Activated T-cell treated with anti-CD3 and anti-CD28 coated beads, Interleukin-2, amount 50 U/mL, for 72 hours (primary cell): ENCODE measurements around the gene BLCAP. TPM values are rescaled to one million over a fixed set of nuclear protein-coding genes. Genes with fewer than 3 reads are reported as not detected.
A peak's percentile ranks its signal among the peaks of the same experiment; 100 is the strongest.

ENCODE experiments used
- ATAC-seq, 2 donors: fragments of 150-1000 bp; cut with Tn5 transposase; replicated peaks in 1 of 2; 2 replicates each; pipeline ENCODE4 v1.10.0; 2021; ENCODE audit warnings: moderate library complexity in 2 of 2, mild to moderate bottlenecking in 1 of 2
- DNase-seq, 2 donors: peaks; one replicate each; pipeline ENCODE4 v3.0.0; 2021 to 2022; ENCODE audit warnings: mixed read lengths in 1 of 2
- H3K27ac Mint-ChIP-seq: one replicate; pipeline ENCODE4 v1.8.0; 2022; ENCODE audit warnings: mild to moderate bottlenecking, moderate library complexity, mixed read lengths
- H3K27me3 Mint-ChIP-seq: one replicate; pipeline ENCODE4 v1.8.0; 2022; ENCODE audit warnings: low read depth, mixed read lengths
- H3K36me3 Mint-ChIP-seq, 2 donors: one replicate each; pipeline ENCODE4 v1.8.0; 2022; ENCODE audit warnings: mixed read lengths in 2 of 2, mild to moderate bottlenecking in 1 of 2; ENCODE audit not compliant: insufficient read depth in 2 of 2
- H3K4me1 Mint-ChIP-seq: one replicate; pipeline ENCODE4 v1.8.0; 2022; ENCODE audit warnings: low read depth, mixed read lengths
- H3K4me3 Mint-ChIP-seq, 2 donors: one replicate each; pipeline ENCODE4 v1.8.0; 2022; ENCODE audit warnings: mild to moderate bottlenecking in 2 of 2, mixed read lengths in 2 of 2, moderate library complexity in 2 of 2
- H3K9me3 Mint-ChIP-seq, 2 donors: one replicate each; pipeline ENCODE4 v1.8.0; 2022; ENCODE audit warnings: mixed read lengths in 2 of 2
- total RNA-seq, 2 donors: library from RNA; stranded (reverse); gene quantifications; one replicate each; pipeline ENCODE4 v1.2.3, GENCODE V29; 2022

BLCAP gene
- total RNA-seq, 2 donors from 2014 or later = 35.5 to 39.2 TPM

- Mint-ChIP-seq H3K27me3 (no peaks in the 10 kb centered on the region), H3K9me3 (no peaks in the 10 kb centered on the region), H3K36me3 (peaks cover 0 to 2% of the 10 kb centered on the region in 2 donors), H3K4me1 (peaks cover 19% of the 10 kb centered on the region), H3K4me3 (no peak overlapping the region), H3K27ac (no peak overlapping the region)
- no peak for ATAC-seq
- DNase-seq = no peak
Observed at GRCh38 chr20:37533154-37533715, 5.6 kb upstream of the BLCAP start.

GRCh38 chr20:37531856-37532255, 4.2 kb upstream of the BLCAP start:
- DNase-seq (no peak), ATAC-seq (no peak)
- H3K27ac Mint-ChIP-seq = no peak overlapping the region
- no peaks in the 10 kb centered on the region for H3K9me3 Mint-ChIP-seq
- no peak overlapping the region for H3K4me3 Mint-ChIP-seq
- peaks cover 1 to 2% of the 10 kb centered on the region in 2 donors for H3K36me3 Mint-ChIP-seq
- no peaks in the 10 kb centered on the region for H3K27me3 Mint-ChIP-seq
- H3K4me1 Mint-ChIP-seq = peaks cover 22% of the 10 kb centered on the region

- Mint-ChIP-seq H3K27me3 (no peaks in the 10 kb centered on the region), H3K9me3 (no peaks in the 10 kb centered on the region), H3K36me3 (peaks cover 1 to 2% of the 10 kb centered on the region in 2 donors), H3K4me3 (no peak overlapping the region), H3K27ac (no peak overlapping the region), H3K4me1 (peaks cover 33% of the 10 kb centered on the region)
- DNase-seq (no peak), ATAC-seq (no peak)
Observed at GRCh38 chr20:37530696-37531095, 3.0 kb upstream of the BLCAP start.

- no peak for ATAC-seq
- H3K4me1 Mint-ChIP-seq = peaks cover 39% of the 10 kb centered on the region
- no peaks in the 10 kb centered on the region for H3K27me3 Mint-ChIP-seq
- H3K36me3 Mint-ChIP-seq = peaks cover 1 to 2% of the 10 kb centered on the region in 2 donors
- DNase-seq = no peak
- no peak overlapping the region for H3K27ac Mint-ChIP-seq
- H3K9me3 Mint-ChIP-seq = no peaks in the 10 kb centered on the region
- H3K4me3 Mint-ChIP-seq = no peak overlapping the region
Observed at GRCh38 chr20:37529968-37530600, 2.4 kb upstream of the BLCAP start.

DNA sequence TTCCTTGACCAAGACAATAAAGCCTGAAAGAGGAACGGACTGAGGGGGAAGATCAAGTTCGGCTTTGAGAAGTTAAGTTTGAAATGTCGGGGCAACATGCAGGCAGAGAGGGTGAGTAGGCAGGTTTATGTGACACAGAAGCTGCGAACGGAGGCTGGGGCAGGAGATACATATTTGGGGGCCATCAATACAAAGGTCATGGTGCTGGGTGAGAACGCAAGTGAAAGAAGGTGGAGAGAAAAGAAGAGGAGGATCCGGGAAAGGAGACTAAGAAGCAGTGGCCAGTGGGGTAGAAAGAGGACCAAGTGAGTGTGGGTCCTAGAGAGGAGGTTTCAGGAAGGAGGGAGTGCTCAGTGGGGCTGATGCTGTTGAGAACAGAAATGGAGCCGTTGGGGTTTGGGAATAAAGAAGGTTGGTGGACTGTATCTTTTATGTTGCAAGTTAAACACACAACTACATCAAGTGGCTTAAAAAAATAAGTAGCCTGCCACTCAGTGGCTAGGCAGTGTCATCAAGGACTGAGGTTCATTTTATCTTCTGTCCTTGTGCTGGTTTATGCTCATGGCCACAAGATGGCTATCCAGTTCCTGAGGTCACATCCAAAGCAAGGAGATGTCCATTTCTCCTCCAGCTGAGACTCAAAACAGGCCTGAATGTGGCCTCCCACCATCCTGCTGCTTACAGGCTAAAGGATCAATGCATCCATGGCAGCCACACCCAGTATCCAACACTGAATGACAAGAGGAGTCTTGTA, 1.7 kb upstream of the BLCAP start:
- peak overlapping the region; percentile 4 to 90 for H3K4me3 Mint-ChIP-seq
- no peak overlapping the region for H3K27ac Mint-ChIP-seq
- ATAC-seq = no peak
- no peaks in the 10 kb centered on the region for H3K9me3 Mint-ChIP-seq
- no peaks in the 10 kb centered on the region for H3K27me3 Mint-ChIP-seq
- peaks cover 40% of the 10 kb centered on the region for H3K4me1 Mint-ChIP-seq
- no peak for DNase-seq
- H3K36me3 Mint-ChIP-seq = peaks cover 1 to 2% of the 10 kb centered on the region in 2 donors

DNA sequence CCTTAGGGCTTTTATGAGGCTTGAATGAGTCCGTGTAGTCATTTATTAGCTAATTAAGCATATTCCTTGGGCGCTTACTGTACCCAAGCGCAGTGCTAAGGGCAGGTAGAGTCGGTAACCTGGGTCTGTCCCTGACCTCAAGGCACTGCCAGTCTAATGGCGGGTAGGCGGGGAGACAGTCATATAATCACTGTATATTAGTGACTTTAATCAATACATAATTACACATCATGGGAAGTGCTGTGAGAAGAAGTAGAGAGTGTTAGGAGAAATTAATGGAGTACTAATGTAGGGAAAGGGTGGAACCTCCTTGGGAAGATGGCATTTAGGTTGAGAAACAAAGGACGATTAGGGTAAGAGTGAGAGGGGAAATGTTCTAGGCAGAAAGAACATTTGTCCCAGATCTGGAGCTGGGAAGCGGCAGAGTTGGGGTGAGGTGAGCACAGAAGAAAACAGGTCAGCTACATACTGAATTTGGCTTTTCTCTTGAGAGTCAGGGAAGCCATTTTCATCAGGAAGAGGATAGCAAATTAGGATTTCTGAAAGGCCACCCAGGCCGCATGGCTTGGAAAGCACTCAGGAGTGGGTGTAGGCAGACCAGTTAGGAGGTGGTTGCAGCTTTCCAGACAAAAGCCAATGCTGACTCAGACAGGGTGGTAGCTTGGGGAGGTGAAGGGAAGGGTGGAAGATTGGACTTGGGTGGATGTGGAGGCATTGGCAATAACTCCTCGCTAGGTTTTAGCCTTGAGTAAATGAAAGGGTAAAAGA, 954 bp upstream of the BLCAP start:
- Mint-ChIP-seq H3K27ac (peak overlapping the region; percentile 100), H3K36me3 (peaks cover 1 to 2% of the 10 kb centered on the region in 2 donors), H3K9me3 (no peaks in the 10 kb centered on the region), H3K27me3 (no peaks in the 10 kb centered on the region), H3K4me1 (peaks cover 44% of the 10 kb centered on the region), H3K4me3 (peak overlapping the region; percentile 88 to 90)
- no peak for ATAC-seq
- DNase-seq = no peak

DNA sequence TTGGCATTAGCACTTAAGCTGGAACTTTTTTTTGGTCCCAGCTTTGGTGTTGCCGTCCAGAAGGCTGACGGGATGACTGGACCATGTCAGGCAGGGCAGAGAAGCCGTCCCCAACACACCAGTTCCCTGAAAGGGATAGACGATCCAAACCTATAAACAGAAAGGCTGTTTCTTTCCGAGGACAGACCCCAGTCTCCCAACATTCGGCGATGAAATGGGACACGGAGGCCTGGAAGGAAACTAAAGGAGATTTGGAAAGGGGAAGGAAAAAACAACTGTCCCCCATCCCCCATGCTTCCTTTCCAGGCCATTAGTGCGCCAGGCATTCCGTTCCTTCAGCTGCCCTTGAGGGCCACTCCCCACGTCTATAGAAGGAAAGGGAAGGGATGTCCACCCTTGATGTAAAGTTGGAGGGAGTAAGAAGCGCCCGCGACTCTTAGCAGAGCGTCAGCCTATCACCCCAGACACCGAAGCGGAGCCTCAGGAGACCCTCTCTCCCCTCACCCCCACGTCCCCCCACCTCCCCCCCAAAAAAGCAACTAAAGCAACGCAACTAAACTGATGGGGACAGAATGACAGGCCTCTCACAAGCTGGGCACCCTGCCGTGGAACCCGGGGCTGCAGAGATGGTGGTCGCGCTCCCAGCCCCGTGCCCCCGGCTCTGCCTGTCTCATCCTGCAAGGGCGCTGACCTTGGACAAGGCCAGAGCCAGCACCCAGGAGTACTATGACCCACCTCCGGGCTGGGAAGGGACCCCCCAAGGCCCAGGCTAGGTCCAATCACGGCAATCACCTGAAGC, 638 bp downstream of the BLCAP start:
- peak overlapping the region; percentile 88 to 90 for H3K4me3 Mint-ChIP-seq
- ATAC-seq (no peak), DNase-seq (no peak)
- no peaks in the 10 kb centered on the region for H3K9me3 Mint-ChIP-seq
- H3K27ac Mint-ChIP-seq = peak overlapping the region; percentile 100
- peaks cover 49% of the 10 kb centered on the region for H3K4me1 Mint-ChIP-seq
- H3K27me3 Mint-ChIP-seq = no peaks in the 10 kb centered on the region
- peaks cover 1 to 2% of the 10 kb centered on the region in 2 donors for H3K36me3 Mint-ChIP-seq

DNA sequence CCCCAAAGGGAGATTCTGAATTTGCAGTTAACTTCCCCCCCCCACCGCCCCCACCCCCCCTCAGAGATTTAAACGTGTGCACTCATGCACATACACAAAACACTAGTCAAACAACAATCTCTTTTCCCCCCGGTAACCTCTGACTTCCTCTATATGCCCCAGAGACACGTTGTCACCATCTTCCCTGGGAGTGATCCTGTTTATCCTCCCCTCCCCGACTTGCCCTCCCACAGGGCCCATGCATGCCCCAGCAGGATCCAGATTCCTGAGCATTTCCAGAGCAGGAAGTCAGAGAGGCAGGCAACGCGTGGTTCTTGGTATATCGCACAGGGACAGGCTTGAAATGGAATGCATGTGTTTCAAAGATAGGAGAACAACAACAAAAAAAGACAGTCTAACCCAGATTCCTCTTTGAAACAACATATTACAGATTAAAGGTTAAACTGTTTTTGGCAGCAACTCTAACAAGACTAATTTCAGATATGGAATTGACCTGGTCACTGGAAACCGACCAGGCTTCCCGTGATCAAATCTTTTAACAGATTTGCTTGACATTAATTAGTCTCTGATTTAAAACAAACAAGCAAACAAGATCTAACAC, 1.3 kb downstream of the BLCAP start:
- H3K9me3 Mint-ChIP-seq = no peaks in the 10 kb centered on the region
- peak overlapping the region; percentile 88 to 90 for H3K4me3 Mint-ChIP-seq
- no peaks in the 10 kb centered on the region for H3K27me3 Mint-ChIP-seq
- H3K27ac Mint-ChIP-seq = peak overlapping the region; percentile 85
- peaks cover 55% of the 10 kb centered on the region for H3K4me1 Mint-ChIP-seq
- DNase-seq (no peak), ATAC-seq (no peak)
- peaks cover 1 to 4% of the 10 kb centered on the region in 2 donors for H3K36me3 Mint-ChIP-seq

DNA sequence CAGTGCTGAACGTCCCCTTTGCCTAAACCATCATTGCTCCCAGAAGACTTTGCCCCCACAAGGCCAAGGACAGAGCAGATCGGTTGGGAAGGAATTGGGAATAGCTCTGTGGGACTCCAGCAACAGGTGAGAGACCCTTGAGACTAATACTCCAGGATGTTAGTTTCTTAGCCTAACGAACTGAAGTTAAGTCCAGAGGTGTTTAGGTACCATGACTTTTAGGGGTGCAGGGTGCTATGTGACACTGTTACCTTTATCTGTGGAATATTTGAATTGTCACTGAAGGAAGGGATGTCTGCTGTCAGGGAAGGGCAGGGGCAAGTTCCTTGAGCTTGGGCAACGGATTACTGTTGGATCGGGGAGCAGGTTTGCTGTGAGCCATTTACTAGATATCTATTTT, 1.9 kb downstream of the BLCAP start:
- H3K4me3 Mint-ChIP-seq = peak overlapping the region; percentile 88 to 90
- no peak for DNase-seq
- peaks cover 55% of the 10 kb centered on the region for H3K4me1 Mint-ChIP-seq
- H3K9me3 Mint-ChIP-seq = no peaks in the 10 kb centered on the region
- no peak for ATAC-seq
- no peak overlapping the region for H3K27ac Mint-ChIP-seq
- H3K27me3 Mint-ChIP-seq = no peaks in the 10 kb centered on the region
- H3K36me3 Mint-ChIP-seq = peaks cover 1 to 4% of the 10 kb centered on the region in 2 donors

GRCh38 chr20:37524859-37525708, 2.6 kb downstream of the BLCAP start:
- peak overlapping the region; percentile 20 for H3K27ac Mint-ChIP-seq
- ATAC-seq = peak in 1 of 2 donors; percentile 42
- peaks cover 1 to 4% of the 10 kb centered on the region in 2 donors for H3K36me3 Mint-ChIP-seq
- no peaks in the 10 kb centered on the region for H3K27me3 Mint-ChIP-seq
- DNase-seq = peak in 1 of 2 donors; percentile 60
- peak overlapping the region; percentile 88 to 90 for H3K4me3 Mint-ChIP-seq
- no peaks in the 10 kb centered on the region for H3K9me3 Mint-ChIP-seq
- peaks cover 61% of the 10 kb centered on the region for H3K4me1 Mint-ChIP-seq

- Mint-ChIP-seq H3K27ac (no peak overlapping the region), H3K9me3 (no peaks in the 10 kb centered on the region), H3K4me3 (no peak overlapping the region), H3K36me3 (peaks cover 1 to 4% of the 10 kb centered on the region in 2 donors), H3K27me3 (no peaks in the 10 kb centered on the region), H3K4me1 (peaks cover 57% of the 10 kb centered on the region)
- ATAC-seq (no peak), DNase-seq (no peak)
Observed at GRCh38 chr20:37523911-37524700, 3.6 kb downstream of the BLCAP start.
